HepG2 (cell line): ENCODE measurements around the gene IL17F. TPM values are rescaled to one million over a fixed set of nuclear protein-coding genes. Genes with fewer than 3 reads are reported as not detected.

Experiments
- ATAC-seq: fragments of 200-7000 bp; cut with Tn5 transposase; 3 replicates; pipeline ENCODE4 v1.9.1; 2020; ENCODE audit warnings: mild to moderate bottlenecking, moderate library complexity
- BruUV-seq: library from RNA; stranded (reverse); fragments of 400-500 nt; replicated peaks from 2 replicates; lab custom pipeline; 2021; lab: Mats Ljungman, UMichigan
- CTCF ChIA-PET: fragments of 300-600 bp; formaldehyde crosslinking; extraction: SDS; loops from one replicate; lab custom pipeline; 2021; ENCODE audit warnings: low total read pairs, inconsistent platforms, low intra/inter-chr PET ratio; lab: Yijun Ruan, JAX
- POLR2A ChIA-PET: fragments of 350-600 bp; sonication (Branson Sonifier 250); formaldehyde crosslinking; loops from one replicate; lab custom pipeline; 2020; ENCODE audit warnings: antibody characterized with exemption, inconsistent platforms; lab: Yijun Ruan, JAX
- DNase-seq: peaks from one replicate; pipeline ENCODE4 v3.0.0-alpha.2; 2015; ENCODE audit warnings: low spot score
- FAIRE-seq: peaks from 3 replicates; lab custom pipeline; 2011; peaks lifted over from hg19 to GRCh38; lab: Jason Lieb, UNC
- H2AFZ ChIP-seq: one replicate; pipeline ENCODE4 v1.6.1; 2011; ENCODE audit warnings: low read length, inconsistent platforms
- H3K27ac ChIP-seq: fragments of 300-600 bp; 3 replicates; pipeline ENCODE4 v1.8.0; 2011; ENCODE audit warnings: mixed run types, mild to moderate bottlenecking, mixed read lengths, low read length, inconsistent platforms; ENCODE audit not compliant: insufficient read depth; ENCODE audit errors: extremely low read length
- H3K27me3 ChIP-seq, 2 experiments: fragments of 200-600 bp in 1 of 2; 2 replicates in 1 of 2; 3 replicates in 1 of 2; pipeline versions ENCODE4 v1.6.0 to v1.8.0; 2011; ENCODE audit warnings: low read length in 2 of 2, mild to moderate bottlenecking in 2 of 2, moderate library complexity in 2 of 2, inconsistent platforms in 1 of 2; ENCODE audit not compliant: insufficient read depth in 2 of 2, control insufficient read depth in 1 of 2
- H3K36me3 ChIP-seq, 2 experiments: fragments of 200-600 bp in 1 of 2; replicated peaks in 1 of 2; 2 replicates in 1 of 2; 3 replicates in 1 of 2; pipeline versions ENCODE4 v1.5.1 to v1.8.0; 2011; ENCODE audit warnings: low read length in 2 of 2, inconsistent platforms in 1 of 2; ENCODE audit not compliant: insufficient read depth in 2 of 2, control insufficient read depth in 1 of 2
- H3K4me1 ChIP-seq: 2 replicates; pipeline ENCODE4 v1.5.1; 2012; ENCODE audit warnings: low read length, inconsistent platforms; ENCODE audit not compliant: insufficient read depth
- H3K4me2 ChIP-seq: 2 replicates; pipeline ENCODE4 v1.6.0; 2011; ENCODE audit warnings: low read depth, low read length, inconsistent platforms
- H3K4me3 ChIP-seq, 3 experiments: fragments of 200-600 bp in 1 of 3; sonication (generic), shearing (Covaris generic) in 1 of 3; replicated peaks in 1 of 3; 2 replicates each; pipeline ENCODE4 v1.5.1; 2011 to 2016; ENCODE audit warnings: low read length in 3 of 3, inconsistent platforms in 2 of 3, low read depth in 2 of 3, mild to moderate bottlenecking in 2 of 3, control low read depth in 1 of 3, mixed read lengths in 1 of 3; ENCODE audit not compliant: insufficient read depth in 1 of 3
- H3K79me2 ChIP-seq: one replicate; pipeline ENCODE4 v1.6.1; 2011; ENCODE audit warnings: low read length, inconsistent platforms; ENCODE audit not compliant: insufficient read depth
- H3K9ac ChIP-seq: 2 replicates; pipeline ENCODE4 v1.6.0; 2011; ENCODE audit warnings: mild to moderate bottlenecking, low read depth, low read length, inconsistent platforms; ENCODE audit not compliant: insufficient read depth
- H3K9me3 ChIP-seq: 2 replicates; pipeline ENCODE4 v1.5.1; 2012; ENCODE audit warnings: mild to moderate bottlenecking, low read length
- H4K20me1 ChIP-seq: 2 replicates; pipeline ENCODE4 v1.6.0; 2011; ENCODE audit warnings: inconsistent platforms, mild to moderate bottlenecking, low read length, moderate library complexity; ENCODE audit not compliant: insufficient read depth
- BRCA1 ChIP-seq: sonication (generic); formaldehyde crosslinking; IDR thresholded peaks from 2 replicates; pipeline ENCODE4 v1.4.0; 2020; ENCODE audit warnings: missing genetic modification reagents
- ETS1 ChIP-seq: sonication (generic); formaldehyde crosslinking; IDR thresholded peaks from 2 replicates; pipeline ENCODE4 v1.4.0; 2020; ENCODE audit warnings: missing genetic modification reagents
- KAT7 ChIP-seq: IDR thresholded peaks from 2 replicates; pipeline ENCODE4 v1.6.1; 2018; ENCODE audit warnings: borderline replicate concordance, missing compliant biosample characterization
- NR0B2 ChIP-seq: sonication (generic); formaldehyde crosslinking; IDR thresholded peaks from 2 replicates; pipeline ENCODE4 v1.4.0; 2020; ENCODE audit warnings: mild to moderate bottlenecking, missing genetic modification reagents
- REPIN1 ChIP-seq: sonication (generic); formaldehyde crosslinking; IDR thresholded peaks from 2 replicates; pipeline ENCODE4 v1.8.0; 2022; ENCODE audit warnings: missing genetic modification reagents, low read depth, mild to moderate bottlenecking, borderline replicate concordance
- SRSF4 ChIP-seq: fragments of 200-400 bp; formaldehyde crosslinking; IDR thresholded peaks from one replicate; pipeline ENCODE4 v1.6.1; 2018; ENCODE audit warnings: mild to moderate bottlenecking, low read depth, low read length, moderate library complexity; ENCODE audit not compliant: poor library complexity, severe bottlenecking
- ZKSCAN1 ChIP-seq: fragments of 150-350 bp; IDR thresholded peaks from 2 replicates; pipeline ENCODE4 v1.6.1; 2014; ENCODE audit warnings: low read length
- ZNF180 ChIP-seq: sonication (generic); formaldehyde crosslinking; IDR thresholded peaks from 2 replicates; pipeline ENCODE4 v1.4.0; 2020; ENCODE audit warnings: low read depth, missing genetic modification reagents, borderline replicate concordance
- ZNF451 ChIP-seq: sonication (generic); formaldehyde crosslinking; IDR thresholded peaks from 2 replicates; pipeline ENCODE4 v1.5.0; 2020; ENCODE audit warnings: mild to moderate bottlenecking, missing genetic modification reagents
- ZNF557 ChIP-seq: sonication (generic); formaldehyde crosslinking; IDR thresholded peaks from 2 replicates; pipeline ENCODE4 v1.4.0; 2020; ENCODE audit warnings: missing genetic modification reagents
- ZSCAN22 ChIP-seq: sonication (generic); formaldehyde crosslinking; IDR thresholded peaks from 2 replicates; pipeline ENCODE4 v1.4.0; 2020; ENCODE audit warnings: mild to moderate bottlenecking, missing genetic modification reagents
- in situ Hi-C: cut with HindIII; loops from 2 replicates; pipeline ENCODE4 v1.10.0; 2017; ENCODE audit warnings: low pct_unique_long_range_greater_than_20kb; ENCODE audit not compliant: extremely low pct_ligation_motif_present
- intact Hi-C: fragments of 100-400 bp; cut with micrococcal nuclease; formaldehyde crosslinking; loops from one replicate; pipeline ENCODE4 v1.10.0; 2022; ENCODE audit not compliant: unreplicated experiment
- polyA plus RNA-seq, 8 experiments: library from polyadenylated mRNA; depleted of rRNA in 3 of 8; stranded (reverse) in 7 of 8; unstranded in 1 of 8; fragments of >200 nt; fragmentation: Illumina TruSeq in 4 of 8; extraction: Trizol in 4 of 8; gene quantifications; 2 replicates each; pipeline versions ENCODE4 v1.2.1 to v1.2.3, GENCODE V29; 2011 to 2016; ENCODE audit warnings: low read depth in 4 of 8, missing spikeins in 1 of 8, mixed read lengths in 1 of 8; ENCODE audit not compliant: insufficient read depth in 1 of 8
- total RNA-seq, 5 experiments: library from RNA; depleted of rRNA; stranded (reverse); fragments of >200 nt; fragmentation: Illumina TruSeq; extraction: Trizol; gene quantifications; 2 replicates each; pipeline ENCODE4 v1.2.3, GENCODE V29; 2016; ENCODE audit warnings: low read depth in 1 of 5
- TF ChIP-seq, protein P1 (sequence below): sonication (generic); formaldehyde crosslinking; IDR thresholded peaks from 2 replicates; pipeline ENCODE4 v1.5.0; 2020; ENCODE audit warnings: missing genetic modification reagents, mild to moderate bottlenecking, borderline replicate concordance
- TF ChIP-seq, protein P2 (sequence below): sonication (generic); formaldehyde crosslinking; IDR thresholded peaks from 2 replicates; pipeline ENCODE4 v1.4.0; 2020; ENCODE audit warnings: missing genetic modification reagents

IL17F gene
- total and polyA plus RNA-seq, 2 of the 13 experiments (the other 11 are each of a cell fraction or from before 2014, with no cell fraction given): not detected

GRCh38 chr6:52215787-52216186, 28.5 kb downstream of the IL17F start:
- H3K9me3 ChIP-seq: no peaks in the 10 kb centered on the region
- no peak overlapping the region for H3K9ac ChIP-seq
- ChIA-PET POLR2A (no interaction called here), CTCF (no interaction called here)
- H3K27ac ChIP-seq: no peak overlapping the region
- FAIRE-seq (no peak), ATAC-seq (no peak), DNase-seq (no peak)
- peaks cover 0 to 7% of the 10 kb centered on the region in 2 experiments; a peak in 1 of 5 replicates for H3K27me3 ChIP-seq
- no peaks in the 10 kb centered on the region for H3K36me3 ChIP-seq
- TF ChIP-seq REPIN1 (CRISPR knock-in tag) (no peak), ETS1 (CRISPR knock-in tag) (no peak), KAT7 (CRISPR knock-in tag) (no peak), BRCA1 (CRISPR knock-in tag) (no peak), ZKSCAN1 (no peak), ZSCAN22 (CRISPR knock-in tag) (no peak), ZNF180 (no peak), ZNF451 (CRISPR knock-in tag) (no peak), ZNF557 (CRISPR knock-in tag) (no peak), NR0B2 (CRISPR knock-in tag) (no peak), SRSF4 (no peak)
- TF ChIP-seq, protein P1, sequence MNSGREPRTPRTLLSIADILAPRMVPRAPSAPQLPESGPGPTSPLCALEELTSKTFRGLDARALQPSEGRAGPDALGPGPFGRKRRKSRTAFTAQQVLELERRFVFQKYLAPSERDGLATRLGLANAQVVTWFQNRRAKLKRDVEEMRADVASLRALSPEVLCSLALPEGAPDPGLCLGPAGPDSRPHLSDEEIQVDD (CRISPR knock-in tag): no peak
- TF ChIP-seq, protein P2, sequence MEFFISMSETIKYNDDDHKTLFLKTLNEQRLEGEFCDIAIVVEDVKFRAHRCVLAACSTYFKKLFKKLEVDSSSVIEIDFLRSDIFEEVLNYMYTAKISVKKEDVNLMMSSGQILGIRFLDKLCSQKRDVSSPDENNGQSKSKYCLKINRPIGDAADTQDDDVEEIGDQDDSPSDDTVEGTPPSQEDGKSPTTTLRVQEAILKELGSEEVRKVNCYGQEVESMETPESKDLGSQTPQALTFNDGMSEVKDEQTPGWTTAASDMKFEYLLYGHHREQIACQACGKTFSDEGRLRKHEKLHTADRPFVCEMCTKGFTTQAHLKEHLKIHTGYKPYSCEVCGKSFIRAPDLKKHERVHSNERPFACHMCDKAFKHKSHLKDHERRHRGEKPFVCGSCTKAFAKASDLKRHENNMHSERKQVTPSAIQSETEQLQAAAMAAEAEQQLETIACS (CRISPR knock-in tag): no peak
- no TSS peak for BruUV-seq
- H3K79me2 ChIP-seq: no peaks in the 10 kb centered on the region
- H4K20me1 ChIP-seq: no peaks in the 10 kb centered on the region
- intact Hi-C loops (no loop called here), in situ Hi-C loops (no loop called here)
- no peak overlapping the region for H3K4me3 ChIP-seq
- peaks cover 17% of the 10 kb centered on the region for H3K4me1 ChIP-seq
- no peak overlapping the region for H3K4me2 ChIP-seq
- H2AFZ ChIP-seq: no peak overlapping the region
